Hepatocyte (in vitro differentiated cells): ENCODE data around the gene GARIN5B. TPM values are rescaled to one million over a fixed set of nuclear protein-coding genes. Genes with fewer than 3 reads are reported as not detected.
"Not testable (repeated sequence)": the region's sequence is repeated elsewhere in the genome, so short reads cannot be mapped to it uniquely, and the experiment has no call there.

Experiments
- DNase-seq: peaks from one replicate; pipeline ENCODE4 v3.0.0-alpha.2; 2016; ENCODE audit warnings: low spot score
- H2AFZ ChIP-seq: fragments of 200-600 bp; sonication (generic); 2 replicates; pipeline ENCODE4 v1.6.0; 2016; ENCODE audit warnings: antibody characterized with exemption, mild to moderate bottlenecking
- H3K27ac ChIP-seq: fragments of 200-600 bp; sonication (generic); 2 replicates; pipeline ENCODE4 v1.5.1; 2016; ENCODE audit warnings: mild to moderate bottlenecking
- H3K27me3 ChIP-seq: fragments of 200-600 bp; sonication (generic); 2 replicates; pipeline ENCODE4 v1.6.1; 2016
- H3K36me3 ChIP-seq: fragments of 200-600 bp; sonication (generic); replicated peaks from 2 replicates; pipeline ENCODE4 v1.5.1; 2016; ENCODE audit warnings: low read depth; ENCODE audit not compliant: insufficient read depth
- H3K4me1 ChIP-seq: fragments of 200-600 bp; sonication (generic); 2 replicates; pipeline ENCODE4 v1.5.1; 2016; ENCODE audit warnings: mild to moderate bottlenecking, moderate library complexity; ENCODE audit not compliant: insufficient read depth
- H3K4me2 ChIP-seq: fragments of 200-600 bp; sonication (generic); 2 replicates; pipeline ENCODE4 v1.6.0; 2016
- H3K4me3 ChIP-seq: fragments of 200-600 bp; sonication (generic); 2 replicates; pipeline ENCODE4 v1.5.1; 2016; ENCODE audit warnings: mild to moderate bottlenecking
- H3K79me2 ChIP-seq: fragments of 200-600 bp; sonication (generic); 2 replicates; pipeline ENCODE4 v1.6.0; 2017; ENCODE audit warnings: mild to moderate bottlenecking
- H3K9me2 ChIP-seq: fragments of 200-600 bp; sonication (generic); replicated peaks from 2 replicates; pipeline ENCODE4 v1.6.0; 2017; ENCODE audit warnings: mild to moderate bottlenecking; ENCODE audit not compliant: insufficient read depth
- H3K9me3 ChIP-seq: fragments of 200-600 bp; sonication (generic); 2 replicates; pipeline ENCODE4 v1.5.1; 2016; ENCODE audit warnings: low read depth, mild to moderate bottlenecking
- H4K20me1 ChIP-seq: fragments of 200-600 bp; sonication (generic); 2 replicates; pipeline ENCODE4 v1.6.0; 2016; ENCODE audit warnings: mild to moderate bottlenecking; ENCODE audit not compliant: insufficient read depth, poor library complexity, severe bottlenecking
- CTCF ChIP-seq: fragments of 200-600 bp; sonication (generic); IDR thresholded peaks from 2 replicates; pipeline ENCODE4 v1.5.1; 2016; ENCODE audit warnings: antibody characterized with exemption, mild to moderate bottlenecking; ENCODE audit not compliant: poor library complexity
- EZH2 ChIP-seq: fragments of 200-600 bp; sonication (generic); IDR thresholded peaks from 2 replicates; pipeline ENCODE4 v1.6.1; 2016; ENCODE audit warnings: antibody characterized with exemption, mild to moderate bottlenecking, borderline replicate concordance
- EZH2phosphoT487 ChIP-seq: fragments of 200-600 bp; sonication (generic); IDR thresholded peaks from one replicate; pipeline ENCODE4 v1.6.1; 2018; ENCODE audit warnings: antibody characterized with exemption, mild to moderate bottlenecking, low read depth, moderate library complexity; ENCODE audit not compliant: unreplicated experiment, severe bottlenecking
- WGBS: methylation state at CpG from one replicate; pipeline ENCODE4 v1.1.6; 2016; ENCODE audit warnings: low lambda C conversion rate; ENCODE audit errors: missing lambda C conversion rate; 5-methylcytosine and 5-hydroxymethylcytosine counted together
- polyA plus RNA-seq: library from polyadenylated mRNA; unstranded; fragments of >200 nt; fragmentation: Nextera tagmentation; extraction: Ambion mirVana; gene quantifications from 2 replicates; pipeline ENCODE4 v1.2.1, GENCODE V29; 2016
- total RNA-seq: library from RNA; depleted of rRNA; stranded (reverse); fragments of >200 nt; gene quantifications from 2 replicates; pipeline ENCODE4 v1.2.3, GENCODE V29; 2014

The GARIN5B gene
- total and polyA plus RNA-seq, 2 experiments from 2014 or later, result 0.18 TPM; not detected in 1

GRCh38 chr19:55407800-55408532 lies 44.9 kb upstream of the GARIN5B start:
- H3K9me3 ChIP-seq, result no peaks in the 10 kb centered on the region
- no peaks in the 10 kb centered on the region for H3K36me3 ChIP-seq
- DNase-seq, result peak; percentile 99
- H3K27me3 ChIP-seq, result no peaks in the 10 kb centered on the region
- TF ChIP-seq EZH2phosphoT487 (no peak), CTCF (no peak), EZH2 (no peak)
- peak overlapping the region; percentile 95 for H3K27ac ChIP-seq
- H4K20me1 ChIP-seq, result peaks cover 5% of the 10 kb centered on the region
- H2AFZ ChIP-seq, result peak overlapping the region; percentile 78
- peak overlapping the region; percentile 87 for H3K4me2 ChIP-seq
- H3K79me2 ChIP-seq, result peaks cover 36% of the 10 kb centered on the region
- H3K4me1 ChIP-seq, result peaks cover 10% of the 10 kb centered on the region
- H3K4me3 ChIP-seq, result peak overlapping the region; percentile 2
- H3K9me2 ChIP-seq, result no peaks in the 10 kb centered on the region
- under 1% methylated on average over 36 of the region's 72 CpGs for WGBS

- not testable (repeated sequence) for H4K20me1 ChIP-seq, H3K27me3 ChIP-seq, H3K9me3 ChIP-seq, H3K36me3 ChIP-seq, H3K4me1 ChIP-seq, DNase-seq, H3K9me2 ChIP-seq
- Histone ChIP-seq H3K27ac (peak within 1 kb of the TSS; percentile 95), H3K4me3 (peak within 1 kb of the TSS; percentile 76), H3K79me2 (peaks cover 37% of the 10 kb centered on the region), H3K4me2 (peak within 1 kb of the TSS; percentile 87), H2AFZ (peak within 1 kb of the TSS; percentile 78)
- WGBS, result 0% methylated on average over 11 of the region's 36 CpGs
These were observed 44.4 kb upstream of the GARIN5B start, which contains the start of gene UBE2S for GRCh38 chr19:55407550-55407799. Gene UBE2S, minus strand, starts transcription at chr19:55407788. Its CDS starts 199 bp downstream, at chr19:55407589.

- Histone ChIP-seq H2AFZ (peak overlapping the region; percentile 32), H3K4me1 (peaks cover 10% of the 10 kb centered on the region), H3K4me2 (peak overlapping the region; percentile 87), H3K27ac (peak overlapping the region; percentile 93), H3K9me3 (no peaks in the 10 kb centered on the region), H3K36me3 (no peaks in the 10 kb centered on the region), H3K4me3 (peak overlapping the region; percentile 76), H3K79me2 (peaks cover 37% of the 10 kb centered on the region), H3K9me2 (no peaks in the 10 kb centered on the region), H4K20me1 (peaks cover 5% of the 10 kb centered on the region), H3K27me3 (no peaks in the 10 kb centered on the region)
- WGBS, result 17% methylated on average over 25 of the region's 35 CpGs
- DNase-seq, result peak; percentile 63
- no peak for TF ChIP-seq EZH2
- no peak for TF ChIP-seq EZH2phosphoT487
- no peak for TF ChIP-seq CTCF
These were observed 43.9 kb upstream of the GARIN5B start for GRCh38 chr19:55406826-55407549.
